GM12878 (cell line): ENCODE results near the gene SORBS1. TPM values are rescaled to one million over a fixed set of nuclear protein-coding genes. Genes with fewer than 3 reads are reported as not detected.

Source experiments
- ATAC-seq: fragments of 200-7000 bp; cut with Tn5 transposase; 3 replicates; pipeline ENCODE4 v1.9.1; 2020; ENCODE audit warnings: mild to moderate bottlenecking, moderate library complexity
- BruUV-seq: library from RNA; stranded (reverse); fragments of 400-500 nt; replicated peaks from 2 replicates; lab custom pipeline; 2021; lab: Mats Ljungman, UMichigan
- CTCF ChIA-PET: fragments of 300-600 bp; sonication (Branson Sonifier 250); formaldehyde crosslinking; extraction: SDS; loops from one replicate; lab custom pipeline; 2021; ENCODE audit warnings: inconsistent platforms; lab: Yijun Ruan, JAX
- POLR2A ChIA-PET: fragments of 350-600 bp; formaldehyde crosslinking; extraction: SDS; loops from one replicate; lab custom pipeline; 2021; ENCODE audit warnings: inconsistent platforms; lab: Charles Lee
- RAD21 ChIA-PET: fragments of 300-600 bp; sonication (Branson Sonifier 250); formaldehyde crosslinking; loops from one replicate; lab custom pipeline; 2023; ENCODE audit warnings: antibody characterized with exemption; ENCODE audit not compliant: unreplicated experiment; lab: Charles Lee
- SMC1A ChIA-PET: fragments of 300-600 bp; sonication (Branson Sonifier 250); formaldehyde crosslinking; loops from one replicate; lab custom pipeline; 2023; ENCODE audit not compliant: unreplicated experiment, uncharacterized antibody; lab: Charles Lee
- DNase-seq: peaks from one replicate; pipeline ENCODE4 v3.0.0-alpha.2; 2011; ENCODE audit warnings: low read depth, low spot score
- FAIRE-seq: peaks from 3 replicates; lab custom pipeline; 2011; peaks lifted over from hg19 to GRCh38; lab: Jason Lieb, UNC
- H2AFZ ChIP-seq: 2 replicates; pipeline ENCODE4 v1.6.0; 2011; ENCODE audit warnings: low read depth, low read length, control low read depth; ENCODE audit not compliant: control insufficient read depth
- H3K27ac ChIP-seq: 2 replicates; pipeline ENCODE4 v1.5.1; 2011; ENCODE audit warnings: control low read depth; ENCODE audit not compliant: control insufficient read depth, insufficient read depth
- H3K27me3 ChIP-seq, 2 experiments: replicated peaks in 1 of 2; 2 replicates each; pipeline versions ENCODE4 v1.6.0 to v1.6.1; 2011; ENCODE audit warnings: low read length in 1 of 2; ENCODE audit not compliant: control insufficient read depth in 2 of 2, insufficient read depth in 2 of 2
- H3K36me3 ChIP-seq, 2 experiments: 2 replicates each; pipeline ENCODE4 v1.5.1; 2011; ENCODE audit warnings: low read length in 1 of 2; ENCODE audit not compliant: control insufficient read depth in 2 of 2, insufficient read depth in 2 of 2
- H3K4me1 ChIP-seq: 2 replicates; pipeline ENCODE4 v1.6.1; 2011; ENCODE audit warnings: mild to moderate bottlenecking, low read length, moderate library complexity, mixed read lengths; ENCODE audit not compliant: control insufficient read depth, insufficient read depth
- H3K4me2 ChIP-seq: 2 replicates; pipeline ENCODE4 v1.6.0; 2011; ENCODE audit warnings: control low read depth; ENCODE audit not compliant: control insufficient read depth, insufficient read depth
- H3K4me3 ChIP-seq: fragments of 200-600 bp; sonication (generic); 2 replicates; pipeline ENCODE4 v1.5.1; 2016
- H3K79me2 ChIP-seq: 2 replicates; pipeline ENCODE4 v1.6.0; 2011; ENCODE audit warnings: low read length; ENCODE audit not compliant: control insufficient read depth, insufficient read depth
- H3K9ac ChIP-seq: 2 replicates; pipeline ENCODE4 v1.8.0; 2011; ENCODE audit warnings: low read length, control low read depth, mixed read lengths; ENCODE audit not compliant: control insufficient read depth, insufficient read depth
- H3K9me3 ChIP-seq: replicated peaks from 3 replicates; pipeline ENCODE4 v1.5.1; 2011; ENCODE audit warnings: mild to moderate bottlenecking, low read length; ENCODE audit not compliant: control insufficient read depth, insufficient read depth
- H4K20me1 ChIP-seq: 2 replicates; pipeline ENCODE4 v1.6.0; 2011; ENCODE audit not compliant: control insufficient read depth, insufficient read depth
- BCLAF1 ChIP-seq: fragments of 450-650 bp; IDR thresholded peaks from 2 replicates; pipeline ENCODE4 v1.6.1; 2017; ENCODE audit warnings: antibody characterized with exemption, mild to moderate bottlenecking, moderate library complexity
- E2F4 ChIP-seq: IDR thresholded peaks from 2 replicates; pipeline ENCODE4 v1.6.1; 2012; ENCODE audit warnings: low read depth, low read length, improper control_type of control experiment
- ETV6 ChIP-seq, 2 experiments: fragments of 450-650 bp in 1 of 2; IDR thresholded peaks in 1 of 2; conservative IDR thresholded peaks in 1 of 2; 2 replicates each; pipeline ENCODE4 v1.6.1; 2014; ENCODE audit warnings: antibody characterized with exemption in 1 of 2, borderline replicate concordance in 1 of 2, low read depth in 1 of 2, mild to moderate bottlenecking in 1 of 2, moderate library complexity in 1 of 2
- PBX3 ChIP-seq: IDR thresholded peaks from 2 replicates; pipeline ENCODE4 v1.6.1; 2011; ENCODE audit warnings: mild to moderate bottlenecking, low read depth, low read length, moderate library complexity; ENCODE audit not compliant: insufficient replicate concordance
- RFX5 ChIP-seq: IDR thresholded peaks from 2 replicates; pipeline ENCODE4 v1.6.1; 2011; ENCODE audit warnings: low read depth, low read length, improper control_type of control experiment
- SIX5 ChIP-seq: IDR thresholded peaks from 2 replicates; pipeline ENCODE4 v1.6.1; 2011; ENCODE audit warnings: mild to moderate bottlenecking, low read depth, low read length, moderate library complexity; ENCODE audit not compliant: severe bottlenecking
- SKIL ChIP-seq: fragments of 450-650 bp; IDR thresholded peaks from 2 replicates; pipeline ENCODE4 v1.6.1; 2017; ENCODE audit warnings: mild to moderate bottlenecking, low read depth, inconsistent platforms; ENCODE audit not compliant: poor library complexity, severe bottlenecking
- SP1 ChIP-seq: IDR thresholded peaks from one replicate; pipeline ENCODE4 v1.6.1; 2011; ENCODE audit warnings: low read depth, low read length
- WGBS: methylation state at CpG from one replicate; pipeline ENCODE4 v1.1.6; 2016; ENCODE audit warnings: low lambda C conversion rate; ENCODE audit not compliant: insufficient replicate concordance, insufficient coverage; ENCODE audit errors: missing lambda C conversion rate; 5-methylcytosine and 5-hydroxymethylcytosine counted together
- in situ Hi-C: fragments of 300-500 bp; cut with MboI; formaldehyde crosslinking; loops from 9 replicates; pipeline ENCODE4 v1.14.3; 2018; ENCODE audit warnings: mixed read lengths
- intact Hi-C: fragments of 100-400 bp; cut with micrococcal nuclease; formaldehyde crosslinking; loops from one replicate; pipeline ENCODE4 v1.14.2; 2022; ENCODE audit not compliant: unreplicated experiment
- polyA plus RNA-seq, 11 experiments: library from polyadenylated mRNA; depleted of rRNA in 4 of 11; unstranded in 6 of 11; stranded (reverse) in 5 of 11; fragments of >200 nt; fragmentation: Nextera tagmentation in 4 of 11; fragmentation: Illumina TruSeq in 1 of 11; extraction: Ambion mirVana in 4 of 11; extraction: Trizol in 1 of 11; gene quantifications; 1 replicate in 1 of 11; 2 replicates in 10 of 11; pipeline versions ENCODE4 v1.2.1 to v1.2.3, GENCODE V29; 2011 to 2016; ENCODE audit warnings: inconsistent platforms in 2 of 11, missing spikeins in 2 of 11, low read depth in 1 of 11
- total RNA-seq, 4 experiments: library from RNA; depleted of rRNA in 3 of 4; stranded (reverse); fragments of >200 nt in 3 of 4; fragmentation: Illumina TruSeq in 1 of 4; extraction: Trizol in 1 of 4; gene quantifications; 2 replicates each; pipeline versions ENCODE4 v1.2.1 to v1.2.3, GENCODE V29; 2013 to 2021

SORBS1 gene
- total and polyA plus RNA-seq, 10 of the 15 experiments (the other 5 are each of a cell fraction or from before 2014, with no cell fraction given), result 0.13 to 0.75 (median 0.39) TPM

DNA sequence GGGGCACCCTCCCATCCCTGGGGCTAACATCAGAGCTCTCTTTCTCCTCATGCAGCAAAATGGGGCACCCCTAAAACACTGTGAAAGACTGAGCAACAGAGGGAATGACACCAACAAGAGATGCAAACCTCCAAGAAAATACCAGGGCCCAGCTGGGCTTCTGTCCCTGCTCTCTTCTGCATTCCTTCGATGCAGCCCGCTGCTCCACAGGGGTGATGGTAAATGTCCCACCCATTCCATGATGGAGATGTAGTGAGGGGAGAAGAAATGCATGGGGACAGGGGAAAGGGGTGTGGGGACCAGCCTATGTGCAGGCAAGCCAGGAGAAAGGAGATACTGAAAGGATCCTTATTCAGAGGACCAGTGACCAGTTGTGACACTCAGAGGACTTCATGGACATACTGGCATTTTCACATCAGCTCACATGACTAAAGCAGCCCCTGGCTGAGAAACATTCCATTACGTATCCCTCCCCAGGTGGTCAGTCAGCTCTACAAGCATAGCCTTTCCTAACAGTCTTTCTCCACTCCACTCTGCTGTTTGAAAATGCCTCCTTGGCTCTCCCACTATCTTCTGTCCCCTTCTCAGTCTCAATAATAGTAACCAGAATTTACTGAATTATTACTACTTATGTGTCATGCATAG is 13.3 kb downstream of the SORBS1 start:
- Histone ChIP-seq H3K9me3 (no peaks in the 10 kb centered on the region), H3K4me1 (no peaks in the 10 kb centered on the region), H3K36me3 (no peaks in the 10 kb centered on the region), H4K20me1 (no peaks in the 10 kb centered on the region), H3K4me3 (no peak overlapping the region), H3K9ac (no peak overlapping the region), H3K27me3 (no peaks in the 10 kb centered on the region; a peak in 3 of 4 replicates), H3K79me2 (no peaks in the 10 kb centered on the region), H3K4me2 (no peak overlapping the region), H3K27ac (no peak overlapping the region), H2AFZ (no peak overlapping the region)
- no TSS peak for BruUV-seq
- in situ Hi-C loops, result no loop called here
- no peak for DNase-seq
- ChIA-PET SMC1A (no interaction called here), RAD21 (no interaction called here), CTCF (no interaction called here), POLR2A (no interaction called here)
- TF ChIP-seq RFX5, result no peak
- no peak for FAIRE-seq
- ATAC-seq, result no peak
- intact Hi-C loops, result no loop called here
- WGBS, result 55% methylated on average over 3 of the region's 3 CpGs

DNA sequence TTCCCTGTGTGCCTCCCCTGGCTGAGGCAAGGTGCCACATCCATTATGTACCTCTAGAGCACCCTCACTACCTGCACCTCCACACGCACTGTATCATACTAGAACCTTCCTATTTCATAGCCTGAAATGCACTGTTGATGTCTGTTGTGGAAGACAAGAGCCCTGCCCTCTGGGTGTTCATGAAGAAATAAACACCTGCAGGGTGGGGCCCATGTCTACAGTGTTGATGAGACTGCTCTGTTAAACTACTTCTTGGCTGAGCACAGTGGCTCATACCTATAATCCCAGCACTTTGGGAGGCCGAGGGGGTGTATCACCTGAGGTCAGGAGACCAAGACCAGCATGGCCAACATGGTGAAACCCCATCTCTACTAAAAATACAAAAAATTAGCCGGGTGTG is 14.0 kb downstream of the SORBS1 start:
- Histone ChIP-seq H3K27ac (no peak overlapping the region), H3K27me3 (no peaks in the 10 kb centered on the region; a peak in 3 of 4 replicates), H2AFZ (no peak overlapping the region), H3K9ac (no peak overlapping the region), H4K20me1 (no peaks in the 10 kb centered on the region), H3K79me2 (no peaks in the 10 kb centered on the region), H3K4me3 (no peak overlapping the region), H3K9me3 (no peaks in the 10 kb centered on the region), H3K36me3 (no peaks in the 10 kb centered on the region), H3K4me1 (no peaks in the 10 kb centered on the region), H3K4me2 (no peak overlapping the region)
- BruUV-seq, result no TSS peak
- FAIRE-seq, result no peak
- DNase-seq, result no peak
- ChIA-PET CTCF (no interaction called here), SMC1A (no interaction called here), POLR2A (no interaction called here), RAD21 (no interaction called here)
- intact Hi-C loops, result no loop called here
- WGBS, result 40% methylated on average over 3 of the region's 3 CpGs
- ATAC-seq, result no peak
- in situ Hi-C loops, result no loop called here
- TF ChIP-seq PBX3 (no peak), BCLAF1 (no peak), SKIL (no peak), SIX5 (no peak), SP1 (no peak), E2F4 (no peak), ETV6 (conservative IDR thresholded peaks at IDR 0.05 in 1 of 2, IDR thresholded peaks at IDR 0.05 in 1 of 2; ENCODE audit: borderline replicate concordance in 1 of 2, low read depth in 1 of 2) (no peak)
